ENCODE data around the gene BASP1.
A peak's percentile ranks its signal among the peaks of the same experiment; 100 is the strongest.

Gene BASP1, protein sequence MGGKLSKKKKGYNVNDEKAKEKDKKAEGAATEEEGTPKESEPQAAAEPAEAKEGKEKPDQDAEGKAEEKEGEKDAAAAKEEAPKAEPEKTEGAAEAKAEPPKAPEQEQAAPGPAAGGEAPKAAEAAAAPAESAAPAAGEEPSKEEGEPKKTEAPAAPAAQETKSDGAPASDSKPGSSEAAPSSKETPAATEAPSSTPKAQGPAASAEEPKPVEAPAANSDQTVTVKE

DNA sequence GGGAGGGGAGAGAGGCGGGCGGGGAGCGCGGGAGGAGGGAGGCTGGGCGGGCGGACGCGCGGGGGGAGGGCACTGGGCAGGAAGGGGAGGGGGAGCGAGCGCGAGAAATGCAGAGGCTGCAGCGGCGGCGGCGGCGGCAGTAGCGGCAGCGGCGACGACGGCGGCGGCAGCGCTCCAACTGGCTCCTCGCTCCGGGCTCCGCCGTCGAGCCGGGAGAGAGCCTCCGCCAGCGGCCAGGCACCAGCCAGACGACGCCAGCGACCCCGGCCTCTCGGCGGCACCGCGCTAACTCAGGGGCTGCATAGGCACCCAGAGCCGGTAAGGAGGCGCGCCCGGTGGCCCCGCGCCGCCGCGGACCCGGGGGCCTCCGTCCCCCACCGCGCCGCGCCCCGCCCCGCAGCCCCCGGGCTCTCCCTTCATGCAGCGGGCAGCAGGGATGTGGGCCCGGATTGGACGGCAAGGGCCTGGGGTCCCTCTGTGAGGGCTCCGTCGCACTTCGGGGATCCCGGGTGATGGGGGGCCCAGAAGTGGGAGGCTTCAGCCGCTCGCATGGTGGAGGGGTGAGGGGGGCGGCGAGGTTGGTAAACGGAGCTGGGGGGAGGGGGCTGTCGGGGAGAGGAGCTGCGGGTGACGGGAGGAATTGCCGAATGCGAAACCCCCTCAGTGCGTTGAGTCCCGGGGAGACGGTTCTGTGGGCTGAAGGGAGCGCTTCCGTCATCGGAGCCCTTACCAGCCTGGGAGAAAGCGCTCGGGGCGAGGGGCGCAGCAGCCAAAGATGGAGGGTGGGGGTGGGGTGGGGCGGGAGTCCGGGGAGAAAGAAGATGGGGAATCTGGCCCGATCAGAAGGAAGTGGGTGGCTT, at the start of gene BASP1:
BASP1 (plus strand) TSS at position 139 of the 860 bp plus-strand sequence. CDS start 57,586 bp downstream, outside the sequence.
- no peak for DNase-seq (ENCODE audit: low read depth in 2 of 2, low spot score in 1 of 2)

DNA sequence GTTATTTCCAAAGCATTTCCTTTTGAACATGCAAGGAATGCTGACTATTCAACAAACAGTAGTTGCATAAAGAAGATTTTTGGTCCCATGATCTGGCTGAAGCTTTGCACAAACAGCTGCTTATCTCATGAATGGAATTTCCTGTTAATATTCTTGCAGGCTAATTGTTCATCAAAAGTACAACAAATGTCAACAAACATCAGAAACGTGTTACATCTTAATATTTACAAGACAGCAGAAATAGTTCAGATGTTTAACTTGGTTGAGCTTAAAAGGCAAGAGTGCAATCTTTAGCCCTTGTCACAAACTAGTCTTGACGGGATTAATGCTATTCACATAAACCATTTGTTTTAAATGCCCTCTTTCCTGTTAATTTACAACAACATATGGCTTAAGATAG, 47.9 kb upstream of the BASP1 start:
- no peak for DNase-seq (ENCODE audit: low read depth in 2 of 2, low spot score in 1 of 2)

DNA sequence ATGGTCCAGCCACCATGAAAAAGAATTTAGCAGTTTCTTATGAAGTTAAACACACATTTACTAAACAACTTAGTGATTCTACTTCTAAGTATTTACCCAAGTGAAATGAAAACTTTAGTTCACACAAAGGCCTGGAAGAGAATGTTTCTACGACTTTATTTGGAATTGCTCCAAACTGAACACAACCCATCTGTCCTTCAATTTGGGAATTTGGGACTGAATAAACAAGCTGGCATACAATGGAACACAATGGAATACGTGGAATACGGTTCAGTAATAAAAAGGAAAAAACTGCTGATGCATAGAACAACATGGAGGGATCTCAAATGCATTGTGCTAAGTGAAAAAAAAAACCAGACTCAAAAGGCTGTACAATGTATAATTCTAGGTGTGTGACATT, 44.6 kb upstream of the BASP1 start:
- DNase-seq (ENCODE audit: low read depth in 2 of 2, low spot score in 1 of 2) = no peak

DNA sequence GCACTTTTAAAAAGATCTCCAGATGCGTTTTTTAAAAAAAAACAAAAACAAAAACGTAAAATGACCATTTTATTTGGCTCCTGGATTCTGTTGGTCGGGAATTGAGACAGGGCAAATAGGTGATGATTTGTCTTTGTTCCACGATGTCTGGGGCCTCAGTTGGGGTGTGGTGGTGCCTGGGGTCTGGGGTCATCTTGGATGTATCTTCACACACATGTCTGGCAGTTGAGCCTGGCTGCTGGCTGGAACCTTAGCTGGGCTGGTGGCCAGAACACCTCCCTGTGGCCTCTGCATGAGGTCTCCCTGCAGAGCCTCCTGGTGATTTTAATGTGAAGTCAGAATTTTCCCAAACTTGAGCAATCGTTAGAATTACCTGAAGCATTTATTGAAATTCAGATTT, 42.5 kb upstream of the BASP1 start:
- no peak for DNase-seq (ENCODE audit: low read depth in 2 of 2, low spot score in 1 of 2)

DNA sequence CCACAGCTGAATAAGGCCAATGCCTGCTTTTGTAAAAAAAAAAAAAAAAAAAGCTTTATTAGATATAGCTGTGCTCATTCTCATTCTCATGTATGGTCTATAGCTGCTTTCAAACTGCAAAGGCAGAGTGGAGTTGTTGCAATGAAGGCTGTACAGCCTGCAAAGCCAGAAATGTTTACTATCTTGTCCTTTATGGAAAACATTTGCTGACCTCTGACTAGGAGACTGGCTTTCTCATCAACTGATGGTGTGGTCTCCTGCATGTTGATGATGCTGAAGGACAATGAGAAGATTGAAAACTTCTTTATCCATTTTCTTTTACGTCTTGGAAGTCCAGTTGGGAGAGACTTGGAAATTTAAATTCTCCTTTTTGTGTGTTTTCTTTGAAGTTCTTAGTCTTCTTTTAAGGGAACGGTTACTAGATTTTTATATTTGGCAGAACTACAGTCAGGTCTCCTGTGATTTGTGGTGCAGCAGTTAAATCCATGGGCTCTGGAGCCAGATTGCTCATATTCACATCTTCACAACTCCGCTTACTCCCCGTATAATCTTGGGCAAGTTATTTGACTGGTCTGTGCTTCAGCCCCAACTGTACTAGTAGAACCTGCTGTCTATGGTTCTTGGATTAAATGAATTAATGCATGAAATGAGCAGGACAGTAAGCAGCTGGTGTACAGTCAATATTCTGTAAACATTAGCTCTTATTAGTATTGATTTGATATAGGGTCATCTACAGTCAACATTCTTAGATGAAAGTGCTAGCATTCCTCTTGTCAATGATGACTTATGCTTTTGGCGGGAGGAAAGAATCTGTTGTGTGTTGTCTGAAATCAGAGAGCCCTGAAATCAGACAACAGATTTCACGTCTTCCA, 39.7 kb upstream of the BASP1 start:
- no peak for DNase-seq (ENCODE audit: low read depth in 2 of 2, low spot score in 1 of 2)

DNA sequence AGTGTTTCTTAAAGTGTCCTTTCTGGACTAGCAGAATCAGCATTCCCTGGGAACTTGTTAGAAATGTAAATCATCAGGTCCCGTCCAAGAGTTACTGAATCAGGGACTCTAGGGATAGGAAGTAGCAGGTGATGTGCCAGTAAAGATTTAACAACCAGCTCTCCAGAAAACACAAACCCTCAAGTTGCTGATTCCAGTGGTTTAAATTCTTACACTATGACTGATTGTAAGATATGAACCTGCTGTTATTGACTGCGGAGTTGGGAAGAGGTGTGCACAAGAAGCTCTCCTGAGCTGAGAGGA, 39.1 kb upstream of the BASP1 start:
- DNase-seq (ENCODE audit: low read depth in 2 of 2, low spot score in 1 of 2) = no peak

DNA sequence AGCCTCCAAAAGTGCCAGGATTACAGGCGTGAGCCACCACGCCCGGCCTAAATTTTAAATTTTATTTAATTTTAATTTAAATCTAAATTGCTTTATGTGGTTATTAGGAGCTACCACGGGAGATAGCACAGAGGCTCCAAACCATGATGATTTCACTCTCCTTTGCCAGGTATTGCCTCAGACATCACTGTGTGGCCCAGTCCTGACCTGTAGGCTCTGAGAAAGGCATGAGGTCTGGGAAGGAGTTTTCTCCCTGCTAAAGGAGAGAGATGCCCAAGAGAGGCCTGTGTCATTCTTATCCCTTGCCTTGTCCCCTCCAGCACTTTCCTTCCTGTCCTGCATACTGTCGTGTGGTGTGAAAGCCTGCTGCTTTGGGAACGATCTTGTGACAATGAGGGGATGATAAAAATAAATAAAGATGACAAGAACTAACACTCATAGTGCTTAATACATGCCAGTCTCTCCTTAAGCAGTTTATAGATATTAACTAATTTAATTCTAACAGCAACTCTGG, 37.0 kb upstream of the BASP1 start:
- DNase-seq (ENCODE audit: low read depth in 2 of 2, low spot score in 1 of 2) = no peak

DNA sequence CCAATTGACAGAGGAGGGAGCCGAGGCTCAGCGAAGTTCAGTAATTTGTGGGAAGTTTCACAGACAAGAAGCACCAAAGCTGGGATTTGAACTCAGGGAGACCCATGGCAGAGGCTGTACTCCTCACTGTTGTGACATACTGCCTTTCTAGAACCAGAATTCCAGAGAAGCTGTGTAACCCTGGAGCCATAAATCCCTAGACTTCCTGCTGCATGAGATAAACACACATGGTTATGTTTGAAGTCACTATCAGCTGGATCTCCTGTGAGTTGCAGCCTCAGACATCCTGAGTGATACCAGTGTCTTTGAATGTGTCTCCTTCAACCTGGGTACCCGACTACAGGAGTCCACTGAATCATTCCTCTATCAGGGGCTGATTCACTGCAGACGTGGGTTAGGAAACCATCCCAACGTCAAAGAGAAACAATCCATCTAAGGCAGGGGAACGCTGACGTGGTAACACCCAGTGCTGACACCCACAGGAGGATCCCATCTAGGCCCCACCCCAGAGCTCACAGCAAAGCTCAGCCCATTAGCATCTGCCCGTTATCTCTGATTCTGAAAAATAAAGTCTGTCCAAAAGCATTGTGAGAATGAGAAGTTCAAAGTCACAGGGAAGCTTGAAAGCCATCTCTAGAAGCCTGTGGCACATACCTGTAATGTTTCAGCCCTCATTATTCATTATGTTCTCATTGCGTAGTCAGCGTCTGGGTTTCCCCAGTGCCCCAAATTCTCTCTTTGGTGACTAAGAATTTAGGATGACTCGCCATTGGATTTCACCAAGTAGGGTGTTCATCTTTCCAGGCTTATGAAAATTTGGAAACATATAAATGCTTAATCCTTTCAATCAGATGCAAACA, 36.3 kb upstream of the BASP1 start:
- no peak for DNase-seq (ENCODE audit: low read depth in 2 of 2, low spot score in 1 of 2)

DNA sequence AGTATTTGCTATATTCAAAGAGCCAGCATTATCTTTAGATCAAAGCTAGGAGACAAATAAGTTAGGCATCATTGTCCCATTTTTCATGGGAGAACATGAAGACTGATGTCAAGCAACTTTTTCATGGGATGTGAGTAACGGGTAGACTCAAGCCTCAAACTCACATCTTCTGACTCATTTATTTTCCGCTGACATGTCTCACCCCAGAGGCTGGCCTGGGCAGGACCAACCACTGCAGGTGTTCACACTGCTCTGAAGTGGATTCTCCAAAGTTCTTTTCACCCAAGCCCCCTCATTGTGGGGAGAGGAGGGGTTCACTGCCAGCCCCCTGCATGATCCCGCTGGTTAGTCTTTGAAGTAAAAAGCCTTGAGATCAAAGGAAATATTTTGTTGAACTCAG, 34.9 kb upstream of the BASP1 start:
- DNase-seq (ENCODE audit: low read depth in 2 of 2, low spot score in 1 of 2) = no peak

DNA sequence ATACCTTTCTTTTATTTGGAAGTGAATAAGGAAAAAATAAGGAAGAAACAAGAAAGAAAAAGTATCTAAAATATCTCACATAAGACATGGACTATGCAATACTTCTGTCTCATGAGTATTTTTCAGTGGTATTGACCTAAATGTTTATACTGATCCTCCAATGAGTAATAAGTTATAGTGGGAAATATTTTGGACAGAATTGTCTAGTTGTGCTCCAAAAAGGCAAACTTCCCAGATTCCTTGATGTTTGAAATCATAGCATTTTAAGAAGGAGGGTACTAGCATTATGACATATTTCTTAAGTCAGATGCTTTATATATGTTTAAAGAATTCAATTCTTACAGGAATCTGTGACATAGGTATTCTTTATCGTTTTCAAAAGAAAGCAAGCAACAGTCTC, 34.5 kb upstream of the BASP1 start:
- DNase-seq (ENCODE audit: low read depth in 2 of 2, low spot score in 1 of 2) = no peak

DNA sequence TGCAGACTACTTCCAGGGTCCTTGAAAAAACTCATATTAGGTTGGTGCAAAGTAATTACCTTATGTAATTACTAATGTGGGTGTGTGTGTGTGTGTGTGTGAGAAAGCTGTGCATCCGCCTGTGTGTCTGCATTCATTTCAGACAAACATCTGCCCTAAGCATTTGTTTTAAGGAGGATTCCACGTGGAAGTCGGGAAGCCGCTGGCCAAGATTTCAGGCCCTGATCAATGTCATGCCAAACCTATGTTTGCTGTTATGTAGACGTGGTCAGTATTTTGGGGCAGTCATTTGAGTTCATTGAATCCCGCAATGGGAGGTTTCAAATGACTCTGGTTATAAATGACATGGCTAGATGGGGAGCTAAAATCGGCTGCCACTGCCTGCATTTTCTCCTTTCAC, 33.6 kb upstream of the BASP1 start:
- no peak for DNase-seq (ENCODE audit: low read depth in 2 of 2, low spot score in 1 of 2)

DNA sequence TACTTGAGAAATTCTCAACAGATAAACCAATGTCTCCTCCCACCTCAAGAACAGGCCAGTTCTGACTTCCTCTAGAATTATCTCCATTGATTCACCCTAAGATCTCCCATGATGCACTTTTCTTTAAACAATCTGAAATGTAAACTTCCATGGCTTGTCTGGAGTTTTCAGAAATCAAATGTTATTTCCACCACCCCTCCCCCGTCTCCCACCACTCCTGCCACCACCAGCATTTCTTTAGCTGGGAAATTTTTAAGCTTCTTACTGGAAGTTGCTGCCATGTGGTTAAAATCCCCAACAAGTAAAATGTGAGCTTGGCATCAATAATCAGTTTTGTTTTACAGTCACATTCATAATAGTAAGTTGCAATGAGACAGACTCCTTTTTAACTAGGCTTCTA, 32.8 kb upstream of the BASP1 start:
- DNase-seq (ENCODE audit: low read depth in 2 of 2, low spot score in 1 of 2) = no peak

DNA sequence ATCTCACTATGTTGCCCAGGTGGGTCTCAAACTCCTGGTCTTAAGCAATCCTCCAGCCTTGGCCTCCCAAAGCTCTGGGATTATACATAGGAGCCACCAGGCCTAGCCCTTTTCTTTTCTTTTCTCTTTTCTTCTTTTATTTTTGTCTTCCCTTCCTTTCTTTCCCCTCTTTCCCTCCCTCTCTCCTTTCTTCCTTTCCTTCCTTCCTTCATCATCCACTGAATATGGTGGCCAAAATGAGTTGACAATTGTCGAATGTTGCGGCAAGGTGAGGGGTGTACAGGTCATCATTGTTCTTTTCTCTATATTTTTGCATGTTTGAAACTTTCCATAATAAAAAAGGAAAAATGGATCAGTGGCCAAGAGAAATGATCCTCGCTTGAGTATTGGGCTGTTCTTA, 32.1 kb upstream of the BASP1 start:
- DNase-seq (ENCODE audit: low read depth in 2 of 2, low spot score in 1 of 2) = no peak

DNA sequence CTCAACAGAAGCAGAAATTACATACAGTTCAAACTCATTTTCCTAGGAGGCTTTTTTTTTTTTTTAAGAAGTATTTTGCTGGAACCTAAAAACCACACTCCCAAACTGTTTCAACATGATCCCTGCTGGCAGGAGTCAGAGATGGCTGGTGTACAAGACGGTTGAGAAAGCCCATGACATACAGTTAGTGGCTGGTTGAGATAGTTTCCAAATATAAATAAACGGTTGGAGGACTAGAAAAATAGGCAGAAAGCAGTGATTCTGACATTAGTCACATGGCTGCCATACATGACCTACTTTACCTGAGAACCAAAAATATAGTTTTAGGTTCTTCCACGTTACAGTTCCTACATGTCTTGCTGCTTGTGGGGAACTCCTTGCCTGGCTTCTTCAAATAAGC, 31.7 kb upstream of the BASP1 start:
- DNase-seq (ENCODE audit: low read depth in 2 of 2, low spot score in 1 of 2) = no peak

DNA sequence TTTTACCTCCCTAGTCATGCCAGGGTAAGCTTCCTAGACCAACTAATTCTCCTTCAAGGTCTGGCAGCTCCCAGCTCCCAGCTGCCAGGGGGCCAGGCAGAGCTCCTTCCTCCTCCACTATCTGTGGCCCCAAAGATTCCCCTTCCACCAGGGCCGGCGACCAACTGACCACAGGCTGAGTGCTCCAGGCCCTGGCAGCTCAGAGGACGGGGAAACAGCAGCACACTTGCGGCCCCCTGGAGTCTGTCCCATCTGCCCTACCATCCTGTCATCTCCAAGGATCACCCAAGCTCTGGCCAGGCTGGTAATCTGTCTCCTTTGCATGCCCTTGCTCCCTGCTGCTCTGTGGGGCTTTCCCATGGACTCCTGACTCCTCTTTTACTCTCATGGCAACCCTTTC, 31.2 kb upstream of the BASP1 start:
- no peak for DNase-seq (ENCODE audit: low read depth in 2 of 2, low spot score in 1 of 2)

DNA sequence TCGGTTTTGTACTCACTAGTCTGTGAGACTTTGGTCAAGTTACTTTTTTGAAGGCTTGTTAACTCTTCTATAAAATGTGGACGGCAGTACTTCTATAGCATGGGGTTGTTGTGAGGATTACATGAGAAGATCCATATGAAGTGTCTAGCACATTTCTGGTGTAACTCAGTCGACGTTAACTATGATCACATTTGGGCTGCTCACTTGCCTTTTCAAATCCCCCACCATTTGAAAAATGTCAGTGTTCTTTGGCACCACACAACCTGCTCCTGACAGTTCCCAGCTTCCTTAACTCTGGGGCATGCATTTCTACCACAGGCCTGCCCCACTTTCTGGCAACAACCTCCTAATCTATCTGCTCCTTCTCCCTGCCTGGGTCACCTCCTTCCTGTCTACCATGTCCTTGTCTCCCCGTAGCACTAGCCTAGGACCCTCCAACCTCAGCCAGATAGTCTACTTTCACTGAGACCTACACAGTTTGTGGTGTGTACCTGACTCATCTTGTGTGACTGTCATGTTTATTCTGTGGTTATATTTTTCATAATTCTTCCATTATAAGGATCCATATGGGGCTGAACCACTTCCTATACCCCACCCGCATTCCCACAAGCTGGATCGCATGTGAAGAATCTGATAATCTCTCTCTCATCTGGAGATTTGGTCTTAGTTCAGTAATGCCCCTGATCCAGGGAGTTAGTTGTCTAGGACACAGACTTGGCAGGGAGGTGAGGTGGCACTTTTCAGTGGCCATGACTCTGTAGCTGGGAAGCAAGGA, 30.2 kb upstream of the BASP1 start:
- DNase-seq (ENCODE audit: low read depth in 2 of 2, low spot score in 1 of 2) = no peak

DNA sequence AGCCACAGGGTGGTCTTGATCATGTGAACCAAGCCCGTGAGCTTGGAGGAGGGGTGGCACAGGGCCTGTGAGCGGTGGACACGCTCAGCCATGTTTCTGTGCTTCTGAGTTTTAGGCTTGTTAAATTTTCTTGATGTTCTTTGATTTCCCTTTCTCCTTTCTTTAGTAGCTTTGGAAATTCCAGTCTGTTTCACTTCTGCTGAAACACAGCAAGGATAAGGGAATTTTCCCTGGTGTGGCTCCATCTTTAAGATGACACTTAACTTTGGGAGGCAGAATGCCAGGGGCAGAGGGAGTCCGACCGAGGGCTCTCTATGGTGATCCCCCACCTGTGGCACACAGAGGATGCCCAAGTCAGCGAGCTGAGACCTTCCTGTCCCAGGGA, 29.7 kb upstream of the BASP1 start:
- no peak for DNase-seq (ENCODE audit: low read depth in 2 of 2, low spot score in 1 of 2)

DNA sequence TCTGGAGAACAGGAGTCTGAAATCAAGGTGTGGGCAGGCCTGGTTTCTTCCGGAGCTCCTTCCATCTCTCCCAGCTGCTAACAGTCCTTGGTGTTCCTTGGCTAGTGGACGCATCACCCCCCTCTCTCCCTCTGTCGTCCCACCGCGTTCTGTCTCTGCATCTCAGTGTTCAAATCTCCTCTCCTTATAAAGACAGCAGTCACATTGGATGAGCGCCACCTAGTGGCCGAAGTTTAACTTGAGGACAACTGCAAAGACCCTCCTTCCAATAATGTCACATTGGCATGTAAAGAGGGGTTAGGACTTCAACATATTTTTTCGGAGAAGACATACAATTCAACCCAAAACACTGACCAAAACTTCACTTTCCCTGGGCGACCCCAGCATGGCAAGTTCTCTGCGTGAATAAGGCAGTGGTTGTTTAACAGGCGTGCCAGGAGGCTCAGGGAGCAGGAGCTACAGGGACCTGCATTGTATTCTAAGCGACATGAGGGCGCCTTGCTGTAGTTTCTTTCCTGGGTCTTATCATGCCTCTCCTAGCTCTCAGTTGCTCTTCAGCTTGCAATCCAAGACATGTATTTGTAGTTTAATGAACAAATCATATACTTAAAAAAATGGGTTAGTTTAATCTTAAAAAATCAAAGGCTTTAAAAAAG, 27.9 kb upstream of the BASP1 start:
- peak in 1 of 2 donors; percentile 27 for DNase-seq (ENCODE audit: low read depth in 2 of 2, low spot score in 1 of 2)

DNA sequence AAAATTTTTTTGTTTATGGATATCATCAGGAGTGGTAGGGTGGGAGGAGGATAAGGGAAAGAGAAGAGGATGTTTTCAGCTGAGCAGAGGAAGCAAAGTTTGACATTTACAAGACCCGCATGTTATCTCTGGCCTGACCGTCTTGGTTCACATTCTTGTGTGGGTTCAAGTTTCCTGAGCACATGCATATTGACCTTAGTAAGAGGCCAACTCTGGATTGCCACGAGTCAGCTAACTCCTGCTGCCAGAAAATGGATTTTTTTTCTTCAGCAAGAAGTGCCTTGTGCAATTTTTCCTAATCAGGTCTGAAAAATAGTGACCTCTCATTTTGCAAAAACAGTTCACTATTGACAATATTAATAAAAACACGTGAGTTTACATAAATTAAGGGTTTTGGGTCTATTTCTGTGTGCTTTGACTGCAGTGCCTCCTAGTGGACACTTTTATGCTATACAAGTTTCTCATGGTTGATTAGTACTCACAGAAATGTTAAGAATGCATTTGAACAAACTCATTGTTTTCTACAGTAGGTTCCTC, 27.1 kb upstream of the BASP1 start:
- DNase-seq (ENCODE audit: low read depth in 2 of 2, low spot score in 1 of 2) = no peak
